WTC11 (cell line): ENCODE measurements around the gene BCAM. TPM values are rescaled to one million over a fixed set of nuclear protein-coding genes. Genes with fewer than 3 reads are reported as not detected.
A peak's percentile ranks its signal among the peaks of the same experiment; 100 is the strongest.

Experiments used
- ATAC-seq: fragments of 200-7000 bp; cut with Tn5 transposase; 2 replicates; pipeline ENCODE4 v1.10.0; 2021; ENCODE audit warnings: mild to moderate bottlenecking, moderate library complexity
- CTCF ChIA-PET: fragments of 300-600 bp; sonication (Branson Sonifier 250); formaldehyde crosslinking; loops from one replicate; lab custom pipeline; 2021; ENCODE audit warnings: antibody characterized with exemption; lab: Charles Lee
- POLR2A ChIA-PET: fragments of 350-600 bp; sonication (Branson Sonifier 250); formaldehyde crosslinking; loops from one replicate; lab custom pipeline; 2021; ENCODE audit warnings: antibody characterized with exemption; lab: Charles Lee
- DNase-seq: peaks from one replicate; pipeline ENCODE4 v3.0.0; 2021; ENCODE audit warnings: low spot score
- H3K27ac Mint-ChIP-seq: 2 replicates; pipeline ENCODE4 v1.8.0; 2021; ENCODE audit warnings: mixed read lengths
- H3K27me3 Mint-ChIP-seq: 2 replicates; pipeline ENCODE4 v1.8.0; 2021; ENCODE audit warnings: low read depth, mild to moderate bottlenecking, moderate library complexity, mixed read lengths
- H3K36me3 Mint-ChIP-seq: 2 replicates; pipeline ENCODE4 v1.8.0; 2021; ENCODE audit warnings: mixed read lengths
- H3K4me1 Mint-ChIP-seq: 2 replicates; pipeline ENCODE4 v1.8.0; 2022; ENCODE audit warnings: mixed read lengths
- H3K4me3 Mint-ChIP-seq: 2 replicates; pipeline ENCODE4 v1.8.0; 2021; ENCODE audit warnings: mild to moderate bottlenecking, moderate library complexity, mixed read lengths
- H3K9me3 Mint-ChIP-seq: 2 replicates; pipeline ENCODE4 v1.8.0; 2021; ENCODE audit warnings: mixed read lengths
- AR ChIP-seq: fragments of 250-450 bp; sonication (Bioruptor Pico); IDR thresholded peaks from 2 replicates; pipeline ENCODE4 v1.9.0; 2021; ENCODE audit warnings: mild to moderate bottlenecking
- ARID4B ChIP-seq: sonication (generic); formaldehyde crosslinking; IDR thresholded peaks from 2 replicates; pipeline ENCODE4 v1.8.0; 2023; ENCODE audit warnings: missing genetic modification reagents, mild to moderate bottlenecking, borderline replicate concordance
- ATF1 ChIP-seq: sonication (generic); formaldehyde crosslinking; IDR thresholded peaks from 2 replicates; pipeline ENCODE4 v1.8.1; 2023; ENCODE audit warnings: mild to moderate bottlenecking, moderate library complexity, missing genetic modification reagents
- ATF6 ChIP-seq: sonication (generic); formaldehyde crosslinking; IDR thresholded peaks from 2 replicates; pipeline ENCODE4 v1.8.1; 2023; ENCODE audit warnings: mild to moderate bottlenecking, missing genetic modification reagents
- CREB1 ChIP-seq: sonication (generic); formaldehyde crosslinking; IDR thresholded peaks from 2 replicates; pipeline ENCODE4 v1.8.0; 2023; ENCODE audit warnings: mild to moderate bottlenecking, missing genetic modification reagents
- E2F4 ChIP-seq: sonication (generic); formaldehyde crosslinking; IDR thresholded peaks from 2 replicates; pipeline ENCODE4 v1.8.1; 2022; ENCODE audit warnings: low read depth, mild to moderate bottlenecking, moderate library complexity, missing genetic modification reagents, borderline replicate concordance
- FOXK1 ChIP-seq: sonication (generic); formaldehyde crosslinking; IDR thresholded peaks from 2 replicates; pipeline ENCODE4 v1.8.0; 2022; ENCODE audit warnings: mild to moderate bottlenecking, moderate library complexity, missing genetic modification reagents
- GABPB1 ChIP-seq: sonication (generic); formaldehyde crosslinking; IDR thresholded peaks from 2 replicates; pipeline ENCODE4 v1.8.1; 2023; ENCODE audit warnings: mild to moderate bottlenecking, missing genetic modification reagents
- MAX ChIP-seq: sonication (generic); formaldehyde crosslinking; IDR thresholded peaks from 2 replicates; pipeline ENCODE4 v1.8.0; 2022; ENCODE audit warnings: mild to moderate bottlenecking, missing genetic modification reagents
- NFE2L1 ChIP-seq: sonication (generic); formaldehyde crosslinking; IDR thresholded peaks from 2 replicates; pipeline ENCODE4 v1.8.1; 2023; ENCODE audit warnings: missing genetic modification reagents
- NR2C2 ChIP-seq: sonication (generic); formaldehyde crosslinking; IDR thresholded peaks from 2 replicates; pipeline ENCODE4 v1.8.0; 2022; ENCODE audit warnings: mild to moderate bottlenecking, missing genetic modification reagents
- RORB ChIP-seq: fragments of 250-450 bp; sonication (Bioruptor Pico); IDR thresholded peaks from 2 replicates; pipeline ENCODE4 v1.9.0; 2021; ENCODE audit warnings: mild to moderate bottlenecking
- TCF7 ChIP-seq: sonication (generic); formaldehyde crosslinking; IDR thresholded peaks from 2 replicates; pipeline ENCODE4 v1.8.0; 2022; ENCODE audit warnings: mild to moderate bottlenecking, low read depth, missing genetic modification reagents, moderate library complexity
- TEAD4 ChIP-seq: sonication (generic); formaldehyde crosslinking; IDR thresholded peaks from 2 replicates; pipeline ENCODE4 v1.8.0; 2022; ENCODE audit warnings: mild to moderate bottlenecking, missing genetic modification reagents
- USF1 ChIP-seq: sonication (generic); formaldehyde crosslinking; IDR thresholded peaks from 2 replicates; pipeline ENCODE4 v1.8.0; 2022; ENCODE audit warnings: mild to moderate bottlenecking, missing genetic modification reagents
- ZBTB43 ChIP-seq: sonication (generic); formaldehyde crosslinking; IDR thresholded peaks from 2 replicates; pipeline ENCODE4 v1.8.1; 2023; ENCODE audit warnings: mild to moderate bottlenecking, missing genetic modification reagents
- ZNF317 ChIP-seq: sonication (generic); formaldehyde crosslinking; IDR thresholded peaks from 2 replicates; pipeline ENCODE4 v1.8.1; 2023; ENCODE audit warnings: low read depth, mild to moderate bottlenecking, moderate library complexity, missing genetic modification reagents, borderline replicate concordance
- ZNF396 ChIP-seq: fragments of 250-450 bp; sonication (Bioruptor Pico); IDR thresholded peaks from 2 replicates; pipeline ENCODE4 v1.8.0; 2021; ENCODE audit warnings: mild to moderate bottlenecking, moderate library complexity, borderline replicate concordance
- ZNF416 ChIP-seq: fragments of 250-450 bp; sonication (Bioruptor Pico); IDR thresholded peaks from 2 replicates; pipeline ENCODE4 v1.9.0; 2021; ENCODE audit warnings: mild to moderate bottlenecking, inconsistent platforms
- total RNA-seq: library from RNA; stranded (reverse); gene quantifications from 3 replicates; pipeline ENCODE4 v1.2.3, GENCODE V29; 2021

The BCAM gene
- total RNA-seq, 1 experiment from 2014 or later = 73.1 TPM

- TF ChIP-seq AR (CRISPR knock-in tag) (no peak), USF1 (CRISPR knock-in tag) (peak; percentile 44; the same call in 1 of the 2 replicates), ZNF416 (no peak), NFE2L1 (CRISPR knock-in tag) (no peak), FOXK1 (CRISPR knock-in tag) (no peak), ATF1 (CRISPR knock-in tag) (no peak)
These were observed 36.9 kb downstream of the BCAM start, which contains the start of gene NECTIN2 (continued) for GRCh38 chr19:44845612-44846454.

- DNase-seq (peak; percentile 94), ATAC-seq (peak; percentile 23)
- CTCF ChIA-PET = interaction anchor here (0.7 to 1.7 kb wide), 18 partner anchors 9 to 275 kb away, joined by 4 to 26 read pairs (median 8); partner anchors contain the start of genes BCAM and CBLC
- Mint-ChIP-seq H3K36me3 (no peaks in the 10 kb centered on the region), H3K27me3 (peaks cover 12% of the 10 kb centered on the region), H3K4me3 (peak overlapping the region; percentile 97), H3K9me3 (no peaks in the 10 kb centered on the region), H3K4me1 (peaks cover 27% of the 10 kb centered on the region), H3K27ac (peak overlapping the region; percentile 99)
- POLR2A ChIA-PET = interaction anchor here (0.9 to 3.4 kb wide), 4 partner anchors 38 to 125 kb away, joined by 3 to 17 read pairs (median 7); partner anchors contain the start of genes APOE, BCAM and TOMM40
- TF ChIP-seq TEAD4 = peak; percentile 96
- TF ChIP-seq RORB (CRISPR knock-in tag) = no peak
- no peak for TF ChIP-seq TCF7
- no peak for TF ChIP-seq ATF6
- TF ChIP-seq ZNF416 = no peak
- no peak for TF ChIP-seq CREB1 (CRISPR knock-in tag)
- no peak for TF ChIP-seq E2F4 (CRISPR knock-in tag)
- TF ChIP-seq GABPB1 = no peak
- TF ChIP-seq ZNF317 = no peak
- 0 out of 2 replicates have a peak, but pooled peaks have one; percentile 23 for TF ChIP-seq ZBTB43 (CRISPR knock-in tag)
- TF ChIP-seq MAX (CRISPR knock-in tag) = 0 out of 2 replicates have a peak, but pooled peaks have one; percentile 31
- peak; percentile 44; the same call in 1 of the 2 replicates for TF ChIP-seq ARID4B
- TF ChIP-seq NFE2L1 (CRISPR knock-in tag) = 0 out of 2 replicates have a peak, but pooled peaks have one; percentile 26
- TF ChIP-seq ZNF396 (CRISPR knock-in tag) = no peak
- no peak for TF ChIP-seq NR2C2 (CRISPR knock-in tag)
These were observed 37.7 kb downstream of the BCAM start for GRCh38 chr19:44846455-44847143.
